ENCODE results near the gene CREB3L1.

GRCh38 chr11:46296059-46296527 is 18.6 kb downstream of the CREB3L1 start:
- TF ChIP-seq CTCF (IDR thresholded peaks at IDR 0.05 in 8 of 11, conservative IDR thresholded peaks at IDR 0.05 in 3 of 11) (no peak), POLR2AphosphoS5 (IDR thresholded peaks at IDR 0.05) (no peak)
